HG02852 (cell line): ENCODE measurements around the gene ZNF487.
A peak's percentile ranks its signal among the peaks of the same experiment; 100 is the strongest.
"Not testable (repeated sequence)": the region's sequence is repeated elsewhere in the genome, so short reads cannot be mapped to it uniquely, and the experiment has no call there.

ENCODE experiments used
- ATAC-seq: cut with Tn5 transposase; IDR thresholded peaks from one replicate; pipeline ENCODE4 v1.9.1; 2021; ENCODE audit warnings: mild to moderate bottlenecking, moderate library complexity; ENCODE audit not compliant: unreplicated experiment

The ZNF487 gene

DNA sequence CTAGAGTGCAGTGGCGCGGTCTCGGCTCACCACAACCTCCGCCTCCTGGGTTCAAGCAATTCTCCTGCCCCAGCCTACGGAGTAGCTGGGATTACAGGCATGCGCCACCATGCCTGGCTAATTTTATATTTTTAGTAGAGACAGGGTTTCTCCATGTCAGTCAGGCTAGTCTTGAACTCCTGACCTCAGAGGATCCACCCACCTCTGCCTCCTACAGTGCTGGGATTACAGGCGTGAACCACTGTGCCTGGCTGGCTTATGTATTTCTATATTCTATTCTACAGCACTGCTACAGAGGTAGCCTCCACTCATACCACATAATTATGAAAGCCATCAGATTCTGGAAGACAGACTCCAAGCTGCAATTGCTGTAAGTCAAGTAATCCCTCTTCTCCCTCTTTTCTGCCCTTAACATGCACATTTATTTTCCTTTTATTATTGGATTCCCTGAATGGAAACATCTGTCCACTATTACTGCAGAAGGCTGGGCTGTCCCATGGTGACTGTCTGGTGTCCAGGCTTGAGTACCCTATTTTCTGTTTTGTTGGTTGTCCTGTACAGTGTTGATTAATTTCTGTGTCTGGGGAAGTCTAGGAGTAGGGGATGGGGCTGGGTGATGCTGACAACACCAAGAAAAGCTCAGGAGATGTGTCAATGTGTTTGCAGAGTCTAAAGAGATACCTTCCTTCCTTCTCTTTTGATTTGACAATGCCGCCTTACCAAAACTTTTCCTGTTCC lies 5.8 kb upstream of the ZNF487 start:
- ATAC-seq: no peak

DNA sequence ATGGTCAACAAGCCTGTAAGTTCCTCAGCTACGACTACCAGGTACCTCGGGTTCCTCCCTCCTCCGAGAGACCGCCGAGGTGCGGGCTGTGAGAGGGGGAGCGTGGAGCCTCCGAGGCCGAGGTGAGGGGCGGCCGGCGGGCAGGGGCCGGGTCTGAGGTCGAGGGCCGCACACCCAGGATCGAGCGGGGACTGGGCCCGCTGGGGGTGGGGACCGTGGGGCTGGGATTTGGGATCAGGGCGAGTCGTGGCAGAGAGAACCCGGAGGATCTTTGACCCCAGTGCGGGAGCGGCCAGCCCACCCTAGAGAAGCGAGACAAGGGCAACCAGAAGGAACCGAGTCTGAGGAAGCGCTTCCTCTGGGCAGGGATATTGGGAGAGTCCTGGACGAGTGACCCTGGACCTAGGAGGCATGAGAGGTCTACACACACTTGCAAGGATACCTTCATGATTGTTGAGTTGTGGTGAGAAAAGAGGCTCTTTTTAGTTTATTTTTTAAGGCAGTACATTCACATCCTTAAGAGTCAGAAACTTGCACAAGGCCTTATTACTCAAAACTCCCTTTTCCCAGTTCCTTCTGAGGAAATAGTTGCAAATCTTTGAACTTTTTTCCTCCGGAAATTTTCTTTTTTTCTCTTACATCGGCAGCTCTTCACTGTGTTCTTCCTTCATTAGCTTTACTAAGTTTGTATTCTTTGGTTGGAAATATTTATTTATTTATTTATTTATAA lies 395 bp downstream of the ZNF487 start:
- ATAC-seq: no peak

DNA sequence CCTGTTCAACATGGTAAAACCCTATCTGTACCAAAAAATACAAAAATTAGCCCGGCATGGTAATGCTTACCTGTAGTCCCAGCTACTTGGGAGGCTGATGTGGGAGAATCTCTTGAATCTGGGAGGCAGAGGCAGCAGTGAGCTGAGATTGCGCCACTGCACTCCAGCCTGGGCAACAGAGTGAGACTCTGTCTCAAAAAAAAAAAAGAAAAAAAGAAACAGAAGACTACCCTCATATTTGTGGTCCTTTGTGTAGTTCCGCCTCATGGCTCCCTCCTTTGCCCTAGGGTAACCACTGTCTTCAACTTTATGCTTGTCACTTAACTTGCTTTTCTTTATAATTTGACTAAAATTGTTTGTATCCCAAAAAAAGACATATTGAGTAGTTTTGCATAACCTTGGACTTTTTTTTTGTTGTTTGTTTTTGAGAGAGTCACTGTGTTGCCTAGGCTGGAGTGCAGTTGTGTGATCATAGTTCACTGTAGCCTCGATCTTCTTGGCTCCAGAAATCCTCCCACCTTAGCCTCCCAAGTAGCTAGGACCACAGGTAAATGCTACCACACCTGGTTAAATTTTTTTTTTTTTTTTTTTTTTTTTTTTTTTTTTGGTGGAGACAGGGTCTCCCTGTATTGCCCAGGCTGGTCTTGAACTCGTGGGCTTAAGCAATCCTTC lies 3.7 kb downstream of the ZNF487 start:
- ATAC-seq: no peak

DNA sequence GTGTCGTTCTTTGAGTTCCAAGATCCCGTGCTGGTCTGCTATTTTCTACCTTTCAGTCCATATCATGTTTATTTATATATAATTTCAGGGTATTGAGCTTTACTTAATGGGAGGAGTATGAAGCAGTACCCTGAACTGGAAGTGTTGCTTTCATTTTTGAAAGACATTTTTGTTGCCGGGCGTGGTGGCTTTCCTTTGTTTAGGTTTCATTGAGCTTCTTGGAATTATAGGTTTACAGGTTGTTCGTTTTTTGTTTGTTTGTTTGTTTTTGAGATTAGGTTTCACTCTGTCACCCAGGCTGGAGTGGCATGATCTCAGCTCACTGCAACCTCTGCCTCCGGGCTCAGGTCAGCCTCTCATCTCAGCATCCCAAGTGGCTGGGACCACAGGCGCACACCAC lies 7.4 kb downstream of the ZNF487 start:
- ATAC-seq: no peak

DNA sequence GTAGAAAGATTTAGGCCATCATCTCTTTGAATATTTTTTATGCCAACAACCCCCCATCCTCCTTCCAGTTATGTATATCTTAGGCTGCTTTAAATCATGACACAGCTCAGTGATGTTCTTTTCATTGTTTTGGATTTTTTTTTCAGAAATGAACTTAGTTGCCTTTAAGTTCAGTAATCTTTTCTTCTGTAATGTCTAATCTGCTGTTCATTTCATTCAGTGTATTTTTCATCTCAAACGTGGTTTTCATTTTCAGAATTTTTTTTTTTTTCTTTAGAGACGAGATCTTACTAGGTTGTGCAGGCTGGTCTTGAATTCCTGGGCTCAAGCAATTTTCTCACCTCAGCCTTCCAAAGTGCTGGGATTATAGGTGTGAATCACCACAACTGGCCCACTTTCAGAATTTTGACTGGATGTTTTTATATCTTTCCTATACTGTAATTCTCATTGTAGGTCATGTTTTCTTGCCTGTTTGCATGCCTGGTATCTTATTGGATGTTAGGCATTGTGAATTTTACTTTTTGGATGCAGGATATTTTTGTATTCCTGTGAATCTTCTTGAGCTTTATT lies 8.1 kb downstream of the ZNF487 start:
- ATAC-seq: no peak

- ATAC-seq: not testable (repeated sequence)
These were observed 9.5 kb downstream of the ZNF487 start for GRCh38 chr10:43446219-43447017.

DNA sequence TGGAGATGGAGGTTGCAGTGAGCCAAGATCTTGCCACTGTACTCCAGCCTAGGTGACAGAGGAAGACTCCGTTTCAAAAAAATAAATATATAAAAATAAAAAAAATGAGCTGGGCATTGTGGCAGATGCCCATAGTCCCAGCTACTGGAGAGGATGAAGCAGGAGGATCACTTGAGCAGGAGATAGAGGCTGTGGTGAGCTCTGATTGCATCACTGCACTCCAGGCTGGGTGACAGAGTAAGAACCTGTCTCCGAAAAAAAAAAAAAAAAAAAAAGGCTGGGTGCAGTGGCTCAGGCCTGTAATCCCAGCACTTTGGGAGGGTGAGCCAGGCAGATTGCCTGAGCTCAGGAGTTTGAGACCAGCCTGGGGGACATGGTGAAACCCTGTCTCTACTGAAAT lies 11.8 kb downstream of the ZNF487 start:
- no peak for ATAC-seq

DNA sequence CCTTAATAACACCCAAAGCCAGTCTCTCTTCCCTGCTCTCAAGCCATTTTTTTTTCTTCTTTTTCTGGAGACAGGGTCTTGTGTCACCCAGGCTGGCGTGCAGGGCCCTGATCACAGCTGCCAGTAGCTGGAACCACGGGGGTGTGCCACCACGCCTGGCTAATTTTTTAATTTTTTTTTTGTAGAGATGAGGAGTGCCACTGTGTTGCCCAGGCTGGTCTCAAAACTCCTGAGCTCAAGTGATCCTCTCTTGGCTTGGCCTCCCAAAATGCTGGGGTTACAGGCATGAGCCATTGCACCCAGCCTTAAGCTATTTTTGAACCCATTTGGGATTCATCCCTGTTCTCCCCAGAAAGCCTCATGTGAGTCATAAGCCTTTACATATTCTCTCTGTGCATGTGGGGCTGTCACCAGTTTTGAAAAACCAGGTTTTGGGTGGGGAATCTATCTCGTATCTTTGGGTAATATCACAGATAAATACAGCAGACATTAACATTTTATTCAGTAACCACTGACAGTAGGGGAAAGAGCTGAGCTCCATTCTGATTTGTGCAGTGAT lies 15.5 kb downstream of the ZNF487 start:
- no peak for ATAC-seq

- ATAC-seq: peak; percentile 31
These were observed 16.4 kb downstream of the ZNF487 start for GRCh38 chr10:43453266-43453831.

GRCh38 chr10:43454025-43454424 lies 17.1 kb downstream of the ZNF487 start:
- ATAC-seq: not testable (repeated sequence)

GRCh38 chr10:43456561-43456960 lies 19.6 kb downstream of the ZNF487 start:
- not testable (repeated sequence) for ATAC-seq

DNA sequence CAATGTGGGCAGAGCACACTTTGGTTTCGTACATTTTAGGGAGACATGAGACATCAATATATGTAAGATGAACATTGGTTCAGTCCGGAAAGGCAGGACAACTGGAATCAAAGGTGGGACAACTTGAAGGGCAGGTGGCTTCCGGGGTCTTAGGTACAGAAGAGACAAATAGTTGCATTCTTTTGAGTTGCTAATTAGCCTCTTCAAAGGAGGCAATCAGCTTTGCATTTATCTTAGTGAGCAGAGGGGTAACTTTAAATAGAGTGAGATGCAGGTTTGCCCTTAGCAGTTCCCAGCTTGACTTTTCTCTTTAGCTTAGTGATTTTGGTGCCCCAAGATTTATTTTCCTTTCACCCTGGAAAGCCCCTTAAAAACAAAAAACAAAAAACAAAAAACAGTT lies 21.3 kb downstream of the ZNF487 start:
- no peak for ATAC-seq

- ATAC-seq: peak; percentile 78
These were observed 25.0 kb downstream of the ZNF487 start for GRCh38 chr10:43461950-43462349.

DNA sequence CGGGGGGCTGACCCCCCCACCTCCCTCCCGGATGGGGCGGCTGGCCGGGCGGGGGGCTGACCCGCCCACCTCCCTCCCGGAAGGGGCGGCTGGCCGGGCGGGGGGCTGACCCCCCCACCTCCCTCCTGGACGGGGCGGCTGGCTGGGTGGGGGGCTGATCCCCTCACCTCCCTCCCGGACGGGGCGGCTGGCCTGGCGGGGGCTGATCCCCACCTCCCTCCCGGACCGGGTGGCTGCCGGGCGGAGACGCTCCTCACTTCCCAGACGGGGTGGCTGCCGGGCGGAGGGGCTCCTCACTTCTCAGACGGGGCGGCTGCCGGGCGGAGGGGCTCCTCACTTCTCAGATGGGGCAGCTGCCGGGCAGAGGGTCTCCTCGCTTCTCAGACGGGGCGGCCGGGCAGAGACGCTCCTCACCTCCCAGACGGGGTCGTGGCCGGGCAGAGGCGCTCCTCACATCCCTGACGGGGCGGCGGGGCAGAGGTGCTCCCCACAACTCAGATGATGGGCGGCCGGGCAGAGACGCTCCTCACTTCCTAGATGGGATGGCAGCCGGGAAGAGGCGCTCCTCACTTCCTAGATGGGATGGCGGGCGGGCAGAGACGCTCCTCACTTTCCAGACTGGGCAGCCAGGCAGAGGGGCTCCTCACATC lies 28.3 kb downstream of the ZNF487 start:
- not testable (repeated sequence) for ATAC-seq

DNA sequence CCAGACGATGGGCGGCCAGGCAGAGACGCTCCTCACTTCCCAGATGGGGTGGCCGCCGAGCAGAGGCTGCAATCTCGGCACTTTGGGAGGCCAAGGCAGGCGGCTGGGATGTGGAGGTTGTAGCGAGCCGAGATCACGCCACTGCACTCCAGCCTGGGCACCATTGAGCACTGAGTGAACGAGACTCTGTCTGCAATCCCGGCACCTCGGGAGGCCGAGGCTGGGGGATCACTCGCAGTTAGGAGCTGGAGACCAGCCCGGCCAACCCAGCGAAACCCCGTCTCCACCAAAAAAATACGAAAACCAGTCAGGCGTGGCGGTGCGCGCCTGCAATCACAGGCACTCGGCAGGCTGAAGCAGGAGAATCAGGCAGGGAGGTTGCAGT lies 28.8 kb downstream of the ZNF487 start:
- not testable (repeated sequence) for ATAC-seq

DNA sequence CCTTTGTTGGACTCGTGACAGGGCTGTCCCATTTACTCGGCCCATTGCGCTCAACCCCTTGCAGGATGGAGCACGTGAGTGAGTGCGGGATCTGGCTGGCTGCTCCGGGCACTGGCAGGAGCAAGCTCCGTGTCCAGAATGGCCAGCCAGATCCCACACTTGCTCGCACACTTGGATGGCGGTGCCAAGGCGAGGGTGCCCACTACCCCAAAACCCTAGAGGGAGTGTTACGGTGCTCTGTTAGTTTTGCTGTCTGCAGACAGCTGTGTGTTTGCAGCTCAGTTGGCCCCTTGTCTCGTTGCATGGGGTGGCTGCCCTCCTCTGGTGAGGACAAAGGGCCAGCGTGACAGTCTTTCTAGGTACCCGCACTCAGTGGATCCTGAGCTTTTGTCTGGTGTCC lies 34.2 kb downstream of the ZNF487 start:
- no peak for ATAC-seq

- no peak for ATAC-seq
These were observed 35.2 kb downstream of the ZNF487 start for GRCh38 chr10:43471935-43472720.

- ATAC-seq: no peak
These were observed 42.4 kb downstream of the ZNF487 start for GRCh38 chr10:43479275-43479674.
